Gastrocnemius medialis (tissue), 4 donors: ENCODE measurements around the gene DBF4. TPM values are rescaled to one million over a fixed set of nuclear protein-coding genes. Genes with fewer than 3 reads are reported as not detected.
A peak's percentile ranks its signal among the peaks of the same experiment; 100 is the strongest.
"Not testable (repeated sequence)": the region's sequence is repeated elsewhere in the genome, so short reads cannot be mapped to it uniquely, and the experiment has no call there.

Source experiments
- ATAC-seq, 2 donors: fragments of 150-250 bp; one replicate each; pipeline ENCODE4 v1.9.1; 2016
- DNase-seq, 2 donors: peaks; one replicate each; pipeline ENCODE4 v3.0.0-alpha.2; 2019
- H3K27ac ChIP-seq, 4 donors: fragments of 200-600 bp; sonication (generic); 1 replicate in 1 of 4; 2 replicates in 3 of 4; pipeline ENCODE4 v1.5.1; 2016 to 2018; ENCODE audit warnings: mild to moderate bottlenecking in 2 of 4, moderate library complexity in 1 of 4
- H3K27me3 ChIP-seq, 3 donors: fragments of 200-600 bp; sonication (generic) in 2 of 3; 1 replicate in 1 of 3; 2 replicates in 2 of 3; pipeline versions ENCODE4 v1.5.1 to v1.6.0; 2016 to 2019; ENCODE audit warnings: mild to moderate bottlenecking in 1 of 3, moderate library complexity in 1 of 3
- H3K36me3 ChIP-seq, 2 donors: fragments of 200-600 bp; sonication (generic) in 1 of 2; one replicate each; pipeline ENCODE4 v1.5.1; 2017 to 2018
- H3K4me1 ChIP-seq, 2 donors: fragments of 200-600 bp; sonication (generic) in 1 of 2; one replicate each; pipeline ENCODE4 v1.5.1; 2016 to 2017; ENCODE audit warnings: mild to moderate bottlenecking in 2 of 2
- H3K4me3 ChIP-seq, 4 donors: fragments of 200-600 bp; sonication (generic) in 3 of 4; 1 replicate in 1 of 4; 2 replicates in 3 of 4; pipeline ENCODE4 v1.5.1; 2016 to 2019; ENCODE audit warnings: mild to moderate bottlenecking in 2 of 4
- H3K9me3 ChIP-seq, 3 donors: fragments of 200-600 bp; sonication (generic) in 2 of 3; 1 replicate in 1 of 3; 2 replicates in 2 of 3; pipeline ENCODE4 v1.5.1; 2016 to 2019
- POLR2A ChIP-seq, 2 donors: fragments of 450-650 bp; IDR thresholded peaks; one replicate each; pipeline ENCODE4 v1.6.1; 2017; ENCODE audit warnings: antibody characterized with exemption in 2 of 2, mild to moderate bottlenecking in 2 of 2, moderate library complexity in 2 of 2
- in situ Hi-C, 4 donors: fragments of 200-750 bp; cut with MboI; loops; one replicate each; pipeline versions ENCODE4 v1.15.0 to v1.8.0; 2017; ENCODE audit warnings: low sequenced_read_pairs in 4 of 4
- intact Hi-C: fragments of 100-400 bp; cut with DNase I; formaldehyde crosslinking; loops from one replicate; pipeline ENCODE4 v1.15.1; 2023; ENCODE audit warnings: low total_unique reads
- total RNA-seq, 4 donors: library from RNA; depleted of rRNA; stranded (reverse); fragments of >200 nt; gene quantifications; one replicate each; pipeline versions ENCODE4 v1.1.0 to v1.2.3, GENCODE V29; 2016
- TF ChIP-seq, protein P1 (sequence below), 5 experiments: fragments of 450-650 bp in 3 of 5; fragments of 200-600 bp in 2 of 5; sonication (generic) in 2 of 5; IDR thresholded peaks in 4 of 5; conservative IDR thresholded peaks in 1 of 5; 1 replicate in 4 of 5; 2 replicates in 1 of 5; pipeline ENCODE4 v1.5.1; 2016 to 2019; ENCODE audit warnings: antibody characterized with exemption in 5 of 5, mild to moderate bottlenecking in 3 of 5, moderate library complexity in 3 of 5

DBF4 gene
- total RNA-seq: 1 to 10 TPM; 2.2 to 5.9 (median 3.2) TPM

DNA sequence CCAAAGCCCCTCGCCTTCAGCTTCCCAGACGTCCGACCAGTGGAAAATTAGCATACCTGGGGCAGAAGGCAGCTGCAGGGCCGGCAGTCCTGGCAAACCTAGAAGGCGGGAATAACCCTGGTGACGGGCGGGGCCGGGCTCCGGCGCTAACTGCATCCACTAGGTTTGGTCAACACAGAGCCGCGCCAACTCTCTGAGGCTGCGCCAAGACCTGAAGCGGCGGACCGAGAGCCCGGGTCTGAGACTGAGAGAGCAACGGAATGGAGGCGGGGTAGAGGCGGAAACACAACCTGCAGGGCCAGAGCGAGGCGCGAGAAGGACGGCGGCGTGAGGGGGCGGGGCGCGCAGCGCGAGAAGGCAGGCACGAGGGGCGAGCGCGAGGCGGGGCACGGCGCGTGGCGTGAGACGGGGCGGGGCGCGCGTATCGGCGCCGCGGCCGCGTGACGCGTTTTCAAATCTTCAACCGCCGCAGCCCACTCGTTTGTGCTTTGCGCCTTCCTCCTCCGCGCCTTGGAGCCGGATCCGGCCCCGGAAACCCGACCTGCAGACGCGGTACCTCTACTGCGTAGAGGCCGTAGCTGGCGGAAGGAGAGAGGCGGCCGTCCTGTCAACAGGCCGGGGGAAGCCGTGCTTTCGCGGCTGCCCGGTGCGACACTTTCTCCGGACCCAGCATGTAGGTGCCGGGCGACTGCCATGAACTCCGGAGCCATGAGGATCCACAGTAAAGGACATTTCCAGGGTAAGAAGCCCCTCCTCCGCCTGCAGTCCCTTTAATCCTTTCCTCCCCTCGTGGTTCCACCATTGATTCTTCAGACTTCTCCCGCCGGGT, at the start of gene DBF4, which contains the start of gene SLC25A40:
DBF4 (plus strand) TSS at position 454 of the 829 bp plus-strand sequence; CDS start at position 694, 240 bp downstream.
SLC25A40 (minus strand) TSS at position 321 of the 829 bp plus-strand sequence. CDS start 17,633 bp downstream, outside the sequence.
- H3K36me3 ChIP-seq: no peaks in the 10 kb centered on the region
- DNase-seq (peak; percentile 90 to 92), ATAC-seq (peak; percentile 88 to 95)
- TF ChIP-seq, protein P1, sequence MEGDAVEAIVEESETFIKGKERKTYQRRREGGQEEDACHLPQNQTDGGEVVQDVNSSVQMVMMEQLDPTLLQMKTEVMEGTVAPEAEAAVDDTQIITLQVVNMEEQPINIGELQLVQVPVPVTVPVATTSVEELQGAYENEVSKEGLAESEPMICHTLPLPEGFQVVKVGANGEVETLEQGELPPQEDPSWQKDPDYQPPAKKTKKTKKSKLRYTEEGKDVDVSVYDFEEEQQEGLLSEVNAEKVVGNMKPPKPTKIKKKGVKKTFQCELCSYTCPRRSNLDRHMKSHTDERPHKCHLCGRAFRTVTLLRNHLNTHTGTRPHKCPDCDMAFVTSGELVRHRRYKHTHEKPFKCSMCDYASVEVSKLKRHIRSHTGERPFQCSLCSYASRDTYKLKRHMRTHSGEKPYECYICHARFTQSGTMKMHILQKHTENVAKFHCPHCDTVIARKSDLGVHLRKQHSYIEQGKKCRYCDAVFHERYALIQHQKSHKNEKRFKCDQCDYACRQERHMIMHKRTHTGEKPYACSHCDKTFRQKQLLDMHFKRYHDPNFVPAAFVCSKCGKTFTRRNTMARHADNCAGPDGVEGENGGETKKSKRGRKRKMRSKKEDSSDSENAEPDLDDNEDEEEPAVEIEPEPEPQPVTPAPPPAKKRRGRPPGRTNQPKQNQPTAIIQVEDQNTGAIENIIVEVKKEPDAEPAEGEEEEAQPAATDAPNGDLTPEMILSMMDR (IDR thresholded peaks at IDR 0.05 in 4 of 5, conservative IDR thresholded peaks at IDR 0.05 in 1 of 5): peak in 1 of 5 experiments; percentile 24
- TF ChIP-seq POLR2A (IDR thresholded peaks at IDR 0.05): peak; percentile 65 to 87
- in situ Hi-C loops (loop anchor here in 1 of 4 donors (25.0 kb wide), 1 partner anchor 336 kb away; the partner anchor contains the start of gene SRI), intact Hi-C loops (loop anchor here (5.0 to 10.0 kb wide), 4 partner anchors 249 to 724 kb away; partner anchors contain the start of genes DMTF1 and RUNDC3B)
- no peaks in the 10 kb centered on the region for H3K27me3 ChIP-seq
- H3K9me3 ChIP-seq: no peaks in the 10 kb centered on the region
- peak within 1 kb of the TSS; percentile 93 to 97 (median 95) for H3K27ac ChIP-seq
- peaks cover 28 to 33% of the 10 kb centered on the region in 2 donors for H3K4me1 ChIP-seq
- H3K4me3 ChIP-seq: peak within 1 kb of the TSS; percentile 79 to 96 (median 86)

DNA sequence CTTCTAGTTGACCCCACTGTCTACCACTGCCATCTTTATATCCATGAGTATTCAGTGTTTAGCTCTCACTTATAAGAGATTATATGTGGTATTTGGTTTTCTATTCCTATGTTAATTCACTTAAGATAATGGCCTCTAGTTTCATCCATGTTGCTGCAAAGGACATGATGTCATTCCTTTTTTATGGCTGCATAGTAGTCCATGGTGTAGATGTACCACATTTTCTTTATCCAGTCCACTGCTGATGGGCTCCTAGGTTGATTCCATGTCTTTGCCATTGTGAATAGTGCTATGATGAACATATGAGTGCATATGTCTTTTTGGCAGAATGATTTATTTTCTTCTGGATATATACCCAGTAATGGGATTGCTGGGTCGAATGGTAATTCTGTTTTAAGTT, 47.9 kb upstream of the DBF4 start:
- H3K9me3 ChIP-seq, H3K27me3 ChIP-seq, H3K4me1 ChIP-seq, H3K27ac ChIP-seq, intact Hi-C loops, DNase-seq, H3K36me3 ChIP-seq, H3K4me3 ChIP-seq, ATAC-seq, in situ Hi-C loops: not testable (repeated sequence)

DNA sequence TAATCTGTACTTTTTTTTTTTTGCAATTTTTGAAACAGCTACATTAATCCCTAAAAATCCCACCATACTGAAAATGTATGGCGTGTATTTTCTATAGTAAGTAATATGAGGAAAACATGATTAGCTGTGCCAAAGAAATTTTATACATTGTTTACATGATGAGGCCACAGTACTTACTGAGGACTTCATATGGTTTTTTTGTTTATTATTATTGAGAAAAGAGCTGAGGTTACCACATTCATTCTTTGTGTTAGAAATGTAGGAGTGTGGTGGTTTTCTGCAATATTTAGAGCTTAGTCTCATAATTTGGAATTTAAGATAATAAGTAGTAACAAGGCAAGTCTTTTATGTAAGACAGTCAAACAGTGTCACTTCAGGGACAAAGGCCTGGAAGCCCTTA, 45.2 kb upstream of the DBF4 start:
- intact Hi-C loops (no loop called here), in situ Hi-C loops (no loop called here)
- Histone ChIP-seq H3K27me3 (no peaks in the 10 kb centered on the region), H3K4me1 (no peaks in the 10 kb centered on the region), H3K9me3 (no peaks in the 10 kb centered on the region), H3K4me3 (no peak overlapping the region), H3K27ac (no peak overlapping the region), H3K36me3 (no peaks in the 10 kb centered on the region)
- ATAC-seq (no peak), DNase-seq (no peak)
- TF ChIP-seq, protein P1 (IDR thresholded peaks at IDR 0.05 in 4 of 5, conservative IDR thresholded peaks at IDR 0.05 in 1 of 5): no peak
- no peak for TF ChIP-seq POLR2A (IDR thresholded peaks at IDR 0.05)

DNA sequence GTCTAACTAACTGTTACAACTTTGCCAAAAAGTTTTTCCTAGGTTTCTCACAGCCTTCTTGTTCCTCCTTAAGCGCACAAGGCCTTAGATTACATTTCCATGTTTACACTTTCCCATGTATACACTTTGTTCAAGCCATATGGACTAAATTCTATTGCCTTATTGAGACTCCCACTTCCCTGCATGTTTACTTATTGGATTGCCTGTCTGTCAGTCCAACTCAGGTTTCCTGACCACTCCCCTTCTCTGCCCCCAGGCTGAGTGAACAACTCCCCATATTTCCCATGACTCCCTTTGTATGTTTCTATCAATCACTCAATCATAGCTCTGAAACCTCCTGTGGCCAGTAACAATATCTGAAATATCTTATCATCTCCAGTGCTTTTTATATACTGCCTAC, 43.2 kb upstream of the DBF4 start:
- H3K4me3 ChIP-seq: no peak overlapping the region
- H3K9me3 ChIP-seq: no peaks in the 10 kb centered on the region
- no peaks in the 10 kb centered on the region for H3K36me3 ChIP-seq
- DNase-seq (no peak), ATAC-seq (no peak)
- no peaks in the 10 kb centered on the region for H3K27me3 ChIP-seq
- in situ Hi-C loops: no loop called here
- no peaks in the 10 kb centered on the region for H3K4me1 ChIP-seq
- no peak for TF ChIP-seq POLR2A (IDR thresholded peaks at IDR 0.05)
- TF ChIP-seq, protein P1 (IDR thresholded peaks at IDR 0.05 in 4 of 5, conservative IDR thresholded peaks at IDR 0.05 in 1 of 5): no peak
- intact Hi-C loops: no loop called here
- no peak overlapping the region for H3K27ac ChIP-seq

GRCh38 chr7:87837597-87837996, 38.7 kb upstream of the DBF4 start:
- no peak for TF ChIP-seq POLR2A (IDR thresholded peaks at IDR 0.05)
- TF ChIP-seq, protein P1 (IDR thresholded peaks at IDR 0.05 in 4 of 5, conservative IDR thresholded peaks at IDR 0.05 in 1 of 5): no peak
- ATAC-seq (no peak), DNase-seq (no peak)
- Histone ChIP-seq H3K4me3 (no peak overlapping the region), H3K27ac (no peak overlapping the region), H3K9me3 (no peaks in the 10 kb centered on the region), H3K27me3 (no peaks in the 10 kb centered on the region), H3K36me3 (no peaks in the 10 kb centered on the region), H3K4me1 (no peaks in the 10 kb centered on the region)
- in situ Hi-C loops (no loop called here), intact Hi-C loops (no loop called here)
